Kidney epithelial cell (primary cell): ENCODE measurements around the gene DCTN2. TPM values are rescaled to one million over a fixed set of nuclear protein-coding genes. Genes with fewer than 3 reads are reported as not detected.
A peak's percentile ranks its signal among the peaks of the same experiment; 100 is the strongest.

Experiments
- DNase-seq: peaks from one replicate; pipeline ENCODE4 v3.0.0-alpha.2; 2010; ENCODE audit warnings: low read depth
- H3K27me3 ChIP-seq: 2 replicates; pipeline ENCODE4 v1.6.0; 2011; ENCODE audit warnings: low read length; ENCODE audit not compliant: control insufficient read depth, insufficient read depth
- H3K36me3 ChIP-seq: 2 replicates; pipeline ENCODE4 v1.5.1; 2011; ENCODE audit warnings: low read length; ENCODE audit not compliant: control insufficient read depth, insufficient read depth
- H3K4me3 ChIP-seq: 2 replicates; pipeline ENCODE4 v1.5.1; 2011; ENCODE audit warnings: low read depth, mild to moderate bottlenecking, control low read depth, low read length
- CTCF ChIP-seq: IDR thresholded peaks from 2 replicates; pipeline ENCODE4 v1.5.1; 2011; ENCODE audit warnings: mild to moderate bottlenecking, moderate library complexity, low read length, control low read depth, inconsistent platforms; ENCODE audit not compliant: insufficient read depth, poor library complexity, severe bottlenecking
- total RNA-seq: library from RNA; depleted of rRNA; stranded (reverse); fragments of >200 nt; gene quantifications from 2 replicates; pipeline ENCODE4 v1.2.3, GENCODE V29; 2015

DCTN2 gene
- total RNA-seq, 1 donor from 2014 or later = 154 TPM

DNA sequence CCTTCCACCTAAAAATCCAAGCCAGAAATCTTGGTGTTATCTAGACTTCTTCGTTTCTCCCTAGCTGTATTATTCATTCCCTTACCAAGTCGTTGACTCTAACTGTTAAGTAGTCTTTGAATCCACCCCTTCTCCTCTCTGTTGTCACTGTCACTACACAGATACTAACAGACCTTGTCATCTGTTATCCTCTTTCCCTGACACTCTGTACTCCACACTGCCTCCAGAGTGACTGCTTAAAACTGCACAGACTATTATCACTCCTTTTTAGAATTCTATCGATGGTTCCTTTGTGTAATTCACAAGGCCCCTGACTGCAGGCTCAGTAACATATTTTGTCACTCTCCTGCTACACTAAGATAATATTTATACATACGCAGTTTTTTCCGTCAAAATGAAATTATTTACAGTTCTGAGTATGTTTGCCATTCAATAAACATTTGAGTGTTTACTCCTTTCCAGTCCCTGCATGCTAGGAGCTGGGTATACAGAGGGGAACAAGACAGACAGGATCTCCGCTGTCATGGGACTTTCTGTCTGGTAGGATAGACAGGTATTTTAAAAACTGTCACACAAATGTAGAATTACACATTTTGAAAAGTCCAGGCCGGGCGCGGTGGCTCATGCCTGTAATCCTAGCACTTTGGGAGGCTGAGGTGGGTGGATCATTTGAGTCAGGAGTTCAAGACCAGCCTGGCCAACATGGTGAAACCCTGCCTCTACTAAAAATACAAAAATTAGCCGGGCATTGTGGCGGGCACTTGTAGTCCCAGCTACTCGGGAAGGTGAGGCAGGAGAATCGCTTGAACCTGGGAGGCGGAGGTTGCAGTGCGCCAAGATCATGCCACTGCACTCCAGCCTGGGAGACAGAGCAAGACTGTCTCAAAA, 55.4 kb downstream of the DCTN2 start:
- Histone ChIP-seq H3K36me3 (peaks cover 4% of the 10 kb centered on the region), H3K27me3 (no peaks in the 10 kb centered on the region), H3K4me3 (no peak overlapping the region)
- DNase-seq = no peak
- TF ChIP-seq CTCF = peak; percentile 15

- H3K4me3 ChIP-seq = no peak overlapping the region
- DNase-seq = no peak
- peaks cover 4% of the 10 kb centered on the region for H3K36me3 ChIP-seq
- no peaks in the 10 kb centered on the region for H3K27me3 ChIP-seq
- TF ChIP-seq CTCF = no peak
Observed at GRCh38 chr12:57490126-57490525, 56.9 kb downstream of the DCTN2 start.

- Histone ChIP-seq H3K36me3 (peaks cover 4% of the 10 kb centered on the region), H3K27me3 (no peaks in the 10 kb centered on the region), H3K4me3 (peak overlapping the region; percentile 70)
- no peak for TF ChIP-seq CTCF
- DNase-seq = no peak
Observed at GRCh38 chr12:57489157-57489641, 57.8 kb downstream of the DCTN2 start.

GRCh38 chr12:57488402-57489156, 58.4 kb downstream of the DCTN2 start:
- DNase-seq = no peak
- Histone ChIP-seq H3K4me3 (peak overlapping the region; percentile 70), H3K36me3 (peaks cover 4% of the 10 kb centered on the region), H3K27me3 (no peaks in the 10 kb centered on the region)
- TF ChIP-seq CTCF = no peak

GRCh38 chr12:57487597-57488401, 59.2 kb downstream of the DCTN2 start, which contains the start of gene MARS1:
Gene MARS1 (plus strand): TSS chr12:57488068. CDS start chr12:57488091, 23 bp downstream.
- no peaks in the 10 kb centered on the region for H3K27me3 ChIP-seq
- TF ChIP-seq CTCF = no peak
- peak; percentile 93 for DNase-seq
- peaks cover 3% of the 10 kb centered on the region for H3K36me3 ChIP-seq
- peak within 1 kb of the TSS; percentile 70 for H3K4me3 ChIP-seq
